NCI-H82 treated with DMSO at 0.1 percent for 48 hours (cell line): ENCODE measurements around the gene MACROD2.

Source experiments
- DNase-seq: peaks from one replicate; lab custom pipeline; 2025; ENCODE audit not compliant: unreplicated experiment; lab: John Stamatoyannopoulos, UW

The MACROD2 gene

GRCh38 chr20:15623215-15623614, 1627.9 kb downstream of the MACROD2 start:
- DNase-seq, result no peak

GRCh38 chr20:15625981-15626380, 1630.7 kb downstream of the MACROD2 start:
- DNase-seq, result no peak

- DNase-seq, result no peak
Observed at GRCh38 chr20:15627089-15627488, 1631.8 kb downstream of the MACROD2 start.

DNA sequence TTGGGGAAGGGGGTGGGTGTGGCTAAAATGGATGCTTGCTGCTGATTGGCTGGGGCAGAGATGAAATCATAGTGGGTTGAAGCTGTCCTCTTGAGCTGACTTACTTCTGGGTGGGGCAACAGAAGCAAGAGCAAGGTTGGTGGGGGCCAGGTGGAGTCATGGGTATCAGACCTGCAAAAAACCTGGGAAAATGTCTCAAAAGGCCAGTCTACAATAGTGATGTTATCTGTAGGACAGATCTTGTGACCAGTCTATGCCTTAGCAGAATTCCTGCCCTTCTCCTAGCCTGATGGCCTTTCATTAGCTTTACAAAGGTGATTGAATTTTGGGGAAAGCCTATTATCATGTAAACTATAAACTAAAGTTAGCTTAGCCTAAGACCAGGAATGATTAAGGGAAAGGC, 1632.2 kb downstream of the MACROD2 start:
- DNase-seq, result no peak

GRCh38 chr20:15628851-15629353, 1633.6 kb downstream of the MACROD2 start:
- DNase-seq, result no peak

DNA sequence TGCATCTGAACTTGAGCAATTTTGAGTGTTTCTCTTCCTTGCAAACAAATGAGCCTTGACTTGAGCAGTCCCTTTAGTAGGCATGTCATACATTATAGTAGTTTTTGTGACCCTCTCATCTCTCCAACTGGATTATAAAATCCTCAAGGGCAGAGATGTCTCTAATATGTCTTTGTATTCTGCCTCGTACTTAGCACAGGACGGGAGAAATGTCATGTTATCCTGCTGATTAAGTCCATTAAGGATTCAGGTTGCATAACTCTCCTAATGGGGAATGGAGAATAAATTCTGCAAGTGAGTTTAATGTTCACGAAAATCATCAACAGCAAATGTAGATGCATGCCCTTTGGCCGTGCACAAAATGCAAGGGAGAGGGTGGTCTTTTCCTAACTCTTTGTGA, 1635.0 kb downstream of the MACROD2 start:
- DNase-seq, result no peak

DNA sequence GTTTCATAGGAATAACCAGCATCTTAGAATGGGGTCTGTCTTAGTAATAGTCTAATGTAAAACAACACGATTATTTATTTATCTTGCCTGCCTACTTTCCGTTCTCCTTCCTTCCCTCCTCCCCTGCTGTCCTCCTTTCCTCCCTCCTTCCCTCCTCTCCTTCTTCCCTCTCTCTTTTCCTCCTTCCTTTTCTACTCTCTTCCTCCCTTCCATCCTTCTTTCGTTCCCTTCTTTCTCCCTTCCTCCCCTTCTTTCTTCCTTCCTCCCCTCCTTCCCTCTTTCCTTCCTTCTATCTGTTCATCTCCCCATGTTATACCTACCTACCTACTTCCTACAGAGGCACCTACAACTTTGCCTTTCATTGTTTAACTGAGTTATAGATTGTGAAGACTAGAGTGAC, 1637.4 kb downstream of the MACROD2 start:
- no peak for DNase-seq

DNA sequence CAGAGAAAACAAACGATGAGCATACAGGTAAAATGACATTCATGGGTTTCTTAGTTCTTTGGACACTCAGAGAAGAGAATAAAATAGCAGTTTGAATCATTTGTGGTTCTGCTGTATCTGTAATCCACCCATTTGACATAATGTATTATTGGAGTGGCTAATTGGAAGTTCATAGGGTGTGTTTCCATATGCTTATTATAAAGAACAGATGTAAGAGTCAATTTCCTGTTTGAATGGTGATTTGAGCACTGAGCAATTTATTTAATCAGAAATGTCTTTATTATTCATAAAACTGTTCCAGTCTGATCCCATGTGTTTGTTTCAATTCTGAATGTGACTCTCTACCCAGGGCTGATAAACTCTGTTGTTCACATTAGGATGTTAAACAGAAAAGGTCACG, 1638.8 kb downstream of the MACROD2 start:
- DNase-seq, result no peak

- no peak for DNase-seq
Observed at GRCh38 chr20:15637546-15637945, 1642.2 kb downstream of the MACROD2 start.

DNA sequence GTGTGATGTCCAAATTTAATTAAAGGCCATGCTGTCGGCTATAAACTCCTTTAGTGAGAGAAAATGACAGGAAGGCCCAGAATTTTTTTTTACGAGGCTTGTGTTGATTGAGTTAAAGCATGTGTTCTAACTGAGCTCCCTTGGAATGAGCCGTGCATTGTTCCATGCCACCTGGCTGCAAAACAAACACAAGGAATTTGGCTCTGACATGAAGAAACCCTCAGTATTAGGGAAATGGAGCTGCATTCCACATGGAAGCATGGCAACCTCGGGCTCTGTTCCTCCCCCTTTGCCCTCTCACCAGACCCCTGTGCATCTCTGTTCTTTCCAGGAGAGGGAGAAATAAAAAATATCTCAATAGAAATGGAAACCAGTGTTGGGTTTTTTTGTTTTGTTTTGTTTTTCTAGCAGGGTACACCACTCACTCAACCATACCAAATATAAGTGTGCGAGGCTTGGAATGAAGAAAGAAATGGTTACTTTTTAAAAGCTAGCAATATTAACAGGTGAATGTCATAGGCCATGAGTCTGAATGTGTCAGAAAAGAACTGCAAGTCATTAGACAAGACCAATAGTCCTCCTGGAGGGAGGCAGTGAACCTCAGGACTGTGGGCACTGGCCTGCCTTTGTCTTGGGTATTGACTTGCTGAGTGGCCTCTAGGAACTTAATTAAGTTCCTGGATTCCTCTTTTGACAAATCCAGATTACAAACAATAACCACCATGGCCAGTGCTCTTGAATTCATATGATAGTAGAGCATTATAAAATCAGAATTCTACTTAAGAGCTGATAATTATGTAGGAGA, 1642.8 kb downstream of the MACROD2 start:
- no peak for DNase-seq

DNA sequence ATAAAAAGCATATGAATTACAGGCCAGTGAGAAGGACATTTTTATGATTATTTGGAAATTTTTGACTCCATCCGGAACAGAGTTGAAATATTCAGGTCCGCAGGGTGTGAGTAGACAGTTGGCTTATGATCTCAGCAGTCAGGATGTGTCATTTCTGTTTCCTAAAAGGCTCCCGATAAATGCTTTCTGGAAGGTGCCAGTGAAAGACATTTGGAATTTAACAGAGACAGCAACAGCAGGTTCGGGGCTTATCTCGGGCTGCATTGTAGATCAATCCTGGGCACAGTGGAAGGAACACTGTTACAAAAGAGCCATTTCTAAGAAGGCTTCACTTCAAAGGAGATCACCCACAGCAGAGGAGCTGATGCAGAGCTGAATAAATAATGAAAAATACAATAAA, 1643.5 kb downstream of the MACROD2 start:
- no peak for DNase-seq

- DNase-seq, result no peak
Observed at GRCh38 chr20:15639839-15640238, 1644.5 kb downstream of the MACROD2 start.

- no peak for DNase-seq
Observed at GRCh38 chr20:15642109-15642508, 1646.8 kb downstream of the MACROD2 start.

GRCh38 chr20:15642676-15643075, 1647.4 kb downstream of the MACROD2 start:
- DNase-seq, result no peak

- DNase-seq, result no peak
Observed at GRCh38 chr20:15643713-15644112, 1648.4 kb downstream of the MACROD2 start.

DNA sequence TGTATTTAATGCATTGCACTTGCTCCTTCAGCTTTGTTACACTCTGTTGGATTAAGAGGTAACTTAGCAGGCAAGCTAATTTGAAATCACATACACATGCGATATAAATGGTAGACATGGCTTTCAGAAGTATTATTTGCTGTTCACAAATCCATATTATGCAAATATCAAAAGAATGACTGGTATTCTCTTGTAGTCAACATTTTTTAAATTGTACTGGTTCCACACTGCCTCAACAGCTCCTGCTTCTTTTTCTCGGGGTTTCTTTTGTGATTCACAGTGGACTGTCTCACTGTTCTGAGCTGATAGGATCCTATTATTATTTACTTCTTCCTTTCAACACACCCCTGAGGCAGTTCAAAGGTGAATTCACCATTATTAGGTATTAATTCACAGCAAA, 1650.5 kb downstream of the MACROD2 start:
- DNase-seq, result no peak

GRCh38 chr20:15653396-15654207, 1658.3 kb downstream of the MACROD2 start:
- no peak for DNase-seq

- peak; percentile 80 for DNase-seq
Observed at GRCh38 chr20:15654208-15654649, 1658.9 kb downstream of the MACROD2 start.

- DNase-seq, result no peak
Observed at GRCh38 chr20:15655295-15655874, 1660.1 kb downstream of the MACROD2 start.

- no peak for DNase-seq
Observed at GRCh38 chr20:15656124-15656523, 1660.8 kb downstream of the MACROD2 start.

GRCh38 chr20:15658295-15658694, 1663.0 kb downstream of the MACROD2 start:
- no peak for DNase-seq

- no peak for DNase-seq
Observed at GRCh38 chr20:15673206-15673605, 1677.9 kb downstream of the MACROD2 start.
